Ishikawa (cell line): ENCODE measurements around the gene NAA40.

Experiments
- CEBPB ChIP-seq: IDR thresholded peaks from 2 replicates; pipeline ENCODE4 v1.6.1; 2012
- CREB1 ChIP-seq: IDR thresholded peaks from 2 replicates; pipeline ENCODE4 v1.6.1; 2012; ENCODE audit warnings: low read depth
- EGR1 ChIP-seq: IDR thresholded peaks from 2 replicates; pipeline ENCODE4 v1.6.1; 2012
- EP300 ChIP-seq: IDR thresholded peaks from 2 replicates; pipeline ENCODE4 v1.6.1; 2012; ENCODE audit warnings: borderline replicate concordance
- FOXM1 ChIP-seq: IDR thresholded peaks from 2 replicates; pipeline ENCODE4 v1.6.1; 2012; ENCODE audit warnings: low read depth, borderline replicate concordance
- RAD21 ChIP-seq: IDR thresholded peaks from 2 replicates; pipeline ENCODE4 v1.6.1; 2012; ENCODE audit warnings: low read depth
- REST ChIP-seq: IDR thresholded peaks from 2 replicates; pipeline ENCODE4 v1.6.1; 2012; ENCODE audit warnings: low read depth, mild to moderate bottlenecking
- TAF1 ChIP-seq: IDR thresholded peaks from 2 replicates; pipeline ENCODE4 v1.6.1; 2012; ENCODE audit warnings: low read depth, mild to moderate bottlenecking
- TCF12 ChIP-seq: IDR thresholded peaks from 2 replicates; pipeline ENCODE4 v1.6.1; 2012; ENCODE audit warnings: low read depth
- TEAD4 ChIP-seq: IDR thresholded peaks from 2 replicates; pipeline ENCODE4 v1.6.1; 2012
- YY1 ChIP-seq: IDR thresholded peaks from 2 replicates; pipeline ENCODE4 v1.6.1; 2012; ENCODE audit warnings: low read depth
- TF ChIP-seq, protein P1 (sequence below): IDR thresholded peaks from 2 replicates; pipeline ENCODE4 v1.6.1; 2012
- TF ChIP-seq, protein P2 (sequence below): IDR thresholded peaks from 2 replicates; pipeline ENCODE4 v1.6.1; 2012

DNA sequence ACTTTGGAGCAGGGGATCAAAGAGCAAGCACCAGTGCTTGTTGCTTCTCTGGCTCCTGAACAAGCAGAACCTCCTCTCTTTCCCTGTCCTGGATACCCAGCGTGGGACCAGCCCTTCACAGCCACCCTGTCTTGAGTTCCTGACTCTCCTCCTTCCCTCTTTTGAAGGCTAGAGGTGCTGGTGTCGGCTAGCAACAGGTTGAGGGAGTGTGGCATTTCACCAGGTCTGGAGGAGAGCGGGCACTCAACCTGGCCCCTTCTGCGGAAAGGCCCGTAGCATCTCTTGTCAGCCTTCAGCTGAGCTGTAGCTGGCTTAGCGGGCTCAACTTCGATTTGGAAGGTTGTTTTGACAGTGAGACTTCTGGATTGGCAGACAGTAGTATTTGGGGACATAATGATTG, 48.4 kb upstream of the NAA40 start:
- TF ChIP-seq YY1: no peak
- TF ChIP-seq FOXM1: no peak
- TF ChIP-seq TAF1: no peak
- TF ChIP-seq TCF12: no peak
- no peak for TF ChIP-seq EP300
- no peak for TF ChIP-seq REST
- TF ChIP-seq EGR1: no peak
- TF ChIP-seq RAD21: no peak
- TF ChIP-seq, protein P1, sequence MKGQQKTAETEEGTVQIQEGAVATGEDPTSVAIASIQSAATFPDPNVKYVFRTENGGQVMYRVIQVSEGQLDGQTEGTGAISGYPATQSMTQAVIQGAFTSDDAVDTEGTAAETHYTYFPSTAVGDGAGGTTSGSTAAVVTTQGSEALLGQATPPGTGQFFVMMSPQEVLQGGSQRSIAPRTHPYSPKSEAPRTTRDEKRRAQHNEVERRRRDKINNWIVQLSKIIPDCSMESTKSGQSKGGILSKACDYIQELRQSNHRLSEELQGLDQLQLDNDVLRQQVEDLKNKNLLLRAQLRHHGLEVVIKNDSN: no peak
- no peak for TF ChIP-seq TEAD4
- TF ChIP-seq CREB1: no peak
- TF ChIP-seq, protein P2, sequence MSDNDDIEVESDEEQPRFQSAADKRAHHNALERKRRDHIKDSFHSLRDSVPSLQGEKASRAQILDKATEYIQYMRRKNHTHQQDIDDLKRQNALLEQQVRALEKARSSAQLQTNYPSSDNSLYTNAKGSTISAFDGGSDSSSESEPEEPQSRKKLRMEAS: no peak
- no peak for TF ChIP-seq CEBPB
